ENCODE data around the gene KCTD18.

The KCTD18 gene
- total RNA-seq = 23.8 reads per million, percentile 51 among the genes with 10 or more reads in this experiment

DNA sequence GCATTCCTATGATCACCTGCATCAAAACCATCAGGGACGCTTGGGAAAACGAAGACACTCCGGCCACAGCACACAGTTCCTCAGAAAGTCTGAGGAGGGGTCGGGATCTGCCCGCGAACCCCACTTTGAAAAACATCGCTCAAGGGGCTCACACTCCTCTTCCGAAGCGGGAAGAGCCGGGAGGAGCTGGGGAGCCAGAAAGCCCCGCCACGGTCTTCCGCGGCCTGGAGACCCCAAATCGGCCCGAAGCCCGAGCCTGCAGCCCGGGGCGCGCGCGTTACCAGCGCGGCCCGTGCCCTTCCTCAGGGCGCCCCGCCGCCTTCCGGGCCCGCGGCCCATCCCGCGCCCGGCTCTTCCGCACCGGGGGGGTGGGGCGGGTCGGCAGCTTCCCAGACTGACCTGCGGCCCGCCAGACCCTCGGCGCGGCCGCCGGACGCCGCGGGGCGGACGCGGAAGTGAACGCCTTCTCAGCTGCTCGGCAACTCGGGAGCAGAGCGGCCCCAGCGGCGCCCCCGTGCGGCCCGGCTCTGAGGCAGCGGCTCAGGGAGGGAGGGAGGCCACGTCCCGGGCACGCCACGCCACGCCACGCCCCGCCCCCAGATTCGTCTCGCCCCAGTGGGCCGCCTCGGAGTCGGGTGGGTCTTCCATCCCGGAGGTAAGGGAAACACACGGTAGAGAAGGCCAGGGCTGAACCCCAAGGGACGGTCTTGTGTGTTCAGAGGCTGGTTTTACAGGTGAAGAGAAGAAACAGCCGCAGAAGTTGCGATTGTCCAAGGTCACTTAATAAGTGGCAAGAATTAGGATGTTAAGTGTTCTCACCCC is at the start of gene KCTD18:
Gene KCTD18, minus strand, starts transcription at position 457 of the 822 bp plus-strand sequence. CDS start 3,052 bp downstream, outside the sequence.
- peak; percentile 87 for DNase-seq

DNA sequence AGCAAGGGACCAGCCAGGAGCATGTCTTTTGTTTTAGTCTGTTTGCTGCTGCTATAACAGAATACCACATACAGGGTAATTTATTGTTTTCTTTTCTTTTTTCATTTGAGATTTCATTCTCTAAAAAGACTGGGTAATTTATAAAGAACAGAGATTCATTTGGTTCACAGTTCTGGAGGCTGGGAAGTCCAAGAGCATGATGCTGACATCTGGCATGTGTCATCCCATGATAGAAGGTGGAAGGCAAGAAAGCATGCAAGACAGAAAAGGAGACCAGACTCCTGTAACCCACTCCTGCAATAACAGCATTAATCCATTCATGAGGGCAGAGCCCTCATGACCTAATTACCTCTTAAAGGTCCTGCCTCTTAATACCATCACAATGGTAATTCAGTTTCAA is 30.9 kb upstream of the KCTD18 start:
- no peak for DNase-seq

DNA sequence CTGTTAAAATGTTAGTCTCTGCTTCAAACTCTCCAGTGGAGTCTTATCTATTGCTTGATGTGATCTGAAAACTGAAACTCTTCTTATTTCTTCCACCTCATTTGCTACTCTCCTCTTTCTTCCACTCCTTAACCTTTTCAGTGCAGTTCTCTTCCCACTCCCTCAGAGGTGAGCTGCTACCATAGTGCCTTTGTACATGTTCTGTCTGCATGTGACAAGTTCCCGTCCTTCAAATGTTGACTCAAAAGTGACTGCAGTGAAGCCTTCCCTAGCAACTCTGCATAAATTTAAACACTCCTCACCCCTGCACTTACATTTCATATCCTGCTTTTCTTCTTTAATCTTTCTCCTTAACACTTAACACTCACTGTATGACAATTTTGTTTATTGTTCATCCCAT is 28.3 kb upstream of the KCTD18 start:
- no peak for DNase-seq

DNA sequence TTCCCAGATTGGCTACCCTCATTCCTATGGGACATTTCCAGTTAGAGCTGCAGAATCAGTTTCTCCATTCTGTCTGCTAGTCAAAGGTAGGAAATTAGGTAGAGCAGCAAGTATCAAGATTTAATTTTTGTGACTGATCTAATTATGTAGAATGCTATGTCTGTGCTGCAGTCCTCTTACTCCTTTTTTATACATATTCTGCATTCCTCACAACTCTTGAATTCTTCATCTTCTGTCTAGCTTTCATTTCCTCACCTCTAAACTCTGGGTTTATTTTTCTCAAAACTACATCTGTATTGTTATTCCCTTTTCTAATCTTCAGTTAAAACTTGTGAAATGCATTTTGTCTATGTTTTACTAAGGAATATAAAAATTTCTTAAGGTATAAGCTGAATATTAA is 24.7 kb upstream of the KCTD18 start:
- no peak for DNase-seq

DNA sequence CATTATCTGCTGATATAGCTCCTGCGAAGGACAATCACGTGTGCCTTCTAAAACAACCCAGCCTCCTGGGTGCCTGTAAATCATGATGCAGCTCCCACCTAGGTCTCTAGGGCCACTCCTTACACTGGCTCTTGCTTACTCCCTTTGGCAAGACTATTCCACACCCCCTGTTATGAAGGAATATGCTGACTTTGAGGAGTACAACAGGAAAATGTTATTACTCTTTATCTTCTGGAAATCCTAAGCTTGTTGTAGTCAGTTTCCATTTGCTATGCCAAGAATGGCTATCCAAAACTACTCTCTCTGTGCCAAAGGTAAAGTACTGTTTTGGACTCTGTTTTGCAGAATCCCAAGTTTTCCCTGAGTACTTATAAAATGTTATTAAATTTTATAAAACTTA is 23.9 kb upstream of the KCTD18 start:
- DNase-seq = no peak

DNA sequence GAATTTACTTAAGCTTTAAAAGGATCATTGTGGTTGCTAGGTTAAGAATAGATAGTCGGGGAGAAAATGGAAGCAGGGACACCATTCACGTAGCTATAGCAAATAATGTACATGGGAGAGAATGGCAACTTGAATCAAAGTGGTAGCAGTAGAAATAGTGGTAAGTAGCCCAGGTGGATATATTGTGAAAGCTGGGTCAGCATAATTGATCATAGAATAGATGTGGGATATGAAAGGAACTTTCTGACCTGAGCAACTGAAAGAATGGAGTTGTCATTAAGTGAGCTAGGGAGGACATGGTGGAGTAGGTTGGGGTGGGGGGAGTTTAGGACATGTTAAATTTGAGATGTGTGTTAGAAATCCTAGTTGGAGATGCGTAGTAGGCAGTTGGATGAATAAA is 18.4 kb upstream of the KCTD18 start:
- no peak for DNase-seq

DNA sequence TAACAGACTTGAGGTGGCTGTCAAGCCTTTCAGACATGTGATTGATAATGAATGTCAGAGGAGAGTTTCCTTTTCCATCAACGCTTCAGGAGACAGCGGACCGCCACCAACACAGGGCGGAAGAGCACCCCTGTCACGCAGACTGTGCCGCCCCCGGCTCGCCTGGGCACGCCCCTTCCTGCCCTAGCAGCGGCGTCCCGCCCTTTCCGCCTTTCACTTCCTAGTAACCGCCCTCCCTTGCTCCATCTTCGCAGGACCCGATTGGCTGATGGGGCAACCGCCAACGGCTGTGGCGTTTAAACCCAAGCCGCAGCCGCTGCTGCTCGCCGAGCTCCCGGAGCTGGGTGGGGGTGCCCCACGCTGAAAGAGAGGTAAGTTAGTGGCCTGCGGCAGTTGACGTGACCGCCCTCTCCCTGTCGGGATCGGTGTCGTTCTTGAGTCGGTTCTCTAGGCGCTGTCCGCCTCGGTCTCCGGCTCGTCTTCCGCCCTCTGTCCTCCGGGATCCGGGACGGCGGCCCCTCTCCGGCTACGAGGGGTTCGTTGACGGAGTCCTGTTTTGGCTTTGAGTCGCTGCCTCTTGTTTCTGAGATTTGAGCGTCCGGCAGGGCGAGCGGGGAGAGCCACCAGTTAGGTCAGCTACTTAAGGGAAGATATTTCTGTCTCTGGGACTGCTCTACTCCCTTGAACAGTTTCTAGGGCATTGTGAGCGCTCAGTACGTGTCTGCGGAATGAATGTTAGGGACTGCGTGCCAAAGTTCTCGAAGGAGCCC is 16.2 kb upstream of the KCTD18 start, which contains the start of gene SGO2:
Gene SGO2, plus strand, starts transcription at position 326 of the 770 bp plus-strand sequence. CDS start 6,769 bp downstream, outside the sequence.
- DNase-seq = peak; percentile 94

DNA sequence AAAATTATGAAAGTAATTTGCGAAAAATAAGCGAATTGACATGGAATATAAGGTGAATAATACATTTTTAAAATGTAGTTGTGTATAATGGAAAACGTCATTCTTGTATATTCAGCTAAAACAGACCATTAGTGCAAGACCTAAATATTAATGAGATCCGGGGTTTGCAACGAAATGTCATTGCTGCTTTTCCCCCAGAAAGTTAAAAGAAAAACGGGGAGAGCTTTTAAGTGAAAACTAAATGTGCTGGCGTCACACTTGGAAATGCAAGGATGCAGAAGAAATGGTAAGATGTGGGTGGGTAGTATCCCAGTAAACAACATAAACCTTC is 15.6 kb upstream of the KCTD18 start:
- no peak for DNase-seq

DNA sequence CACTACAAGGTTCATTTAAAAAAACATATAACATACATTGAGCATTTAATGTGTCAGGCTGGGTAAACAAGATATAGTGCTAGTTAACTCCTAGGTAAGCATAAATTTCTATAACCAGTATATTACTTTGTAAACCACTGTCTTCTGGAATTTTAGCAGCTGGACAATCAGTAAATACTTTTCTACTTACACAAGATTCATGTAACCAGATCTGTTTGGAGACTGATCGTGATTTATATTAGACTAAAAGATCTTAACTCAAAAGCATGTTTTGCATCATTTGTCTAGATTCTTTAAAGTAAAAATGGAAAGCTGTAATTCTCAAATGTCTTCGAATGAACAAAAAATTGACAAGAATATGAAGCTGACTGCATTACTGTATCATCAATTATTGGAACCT is 15.2 kb upstream of the KCTD18 start:
- DNase-seq = no peak

DNA sequence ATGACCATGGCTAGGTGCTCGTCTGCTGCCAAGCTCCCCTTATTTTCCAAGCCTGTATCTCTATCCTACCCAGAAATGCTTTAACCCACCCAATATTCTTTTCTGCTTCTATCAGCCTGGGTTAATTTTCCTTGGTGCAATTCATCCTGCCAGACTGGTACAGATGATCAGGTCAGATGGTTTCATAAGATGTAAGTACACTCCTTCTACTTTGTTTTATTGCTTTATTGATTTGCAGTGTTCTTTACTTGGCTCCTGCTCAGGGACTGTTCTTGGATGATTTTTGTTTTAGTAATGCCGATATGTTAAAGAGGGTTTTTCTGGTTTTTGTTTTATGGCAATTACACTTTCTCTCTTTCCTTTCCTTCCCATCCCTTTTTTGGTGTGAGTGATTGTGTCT is 13.7 kb upstream of the KCTD18 start:
- no peak for DNase-seq

DNA sequence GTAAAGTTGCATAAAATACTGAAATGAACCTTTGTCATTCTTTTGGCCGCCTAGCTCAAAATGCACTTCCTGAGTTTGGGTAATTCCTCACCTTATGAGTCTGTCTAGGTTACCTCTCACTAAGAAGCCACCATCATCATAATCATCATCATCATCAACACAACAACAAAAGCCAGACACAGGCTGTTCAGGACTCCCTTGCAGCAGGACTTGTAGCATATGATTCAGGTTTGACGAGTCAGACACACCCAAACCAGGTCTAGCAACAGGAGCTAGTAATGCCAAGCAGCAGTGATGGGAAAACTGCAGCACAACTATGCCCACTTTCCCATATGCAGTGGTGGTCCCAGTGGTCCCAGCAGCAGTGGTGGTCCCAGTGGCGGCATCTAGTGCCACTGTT is 13.3 kb upstream of the KCTD18 start:
- no peak for DNase-seq

DNA sequence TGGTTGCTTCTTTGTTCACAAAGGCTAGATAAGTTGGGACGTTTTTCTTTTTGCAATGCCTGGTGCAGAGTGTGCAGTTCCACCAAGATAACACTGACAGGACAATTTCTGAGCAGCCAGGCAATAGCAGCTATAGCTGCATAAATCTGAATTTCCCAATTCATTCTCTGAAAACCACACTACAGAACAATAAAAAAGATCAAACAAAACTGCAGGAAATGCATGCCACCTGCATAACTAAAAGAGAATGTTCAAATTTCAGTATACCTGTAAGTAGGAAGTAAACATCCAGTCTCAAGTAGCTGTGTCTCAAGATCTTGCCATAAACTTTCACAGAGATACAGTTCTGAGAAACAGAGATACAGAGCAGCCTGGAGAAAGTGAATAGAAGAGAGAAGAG is 5.3 kb upstream of the KCTD18 start:
- no peak for DNase-seq

DNA sequence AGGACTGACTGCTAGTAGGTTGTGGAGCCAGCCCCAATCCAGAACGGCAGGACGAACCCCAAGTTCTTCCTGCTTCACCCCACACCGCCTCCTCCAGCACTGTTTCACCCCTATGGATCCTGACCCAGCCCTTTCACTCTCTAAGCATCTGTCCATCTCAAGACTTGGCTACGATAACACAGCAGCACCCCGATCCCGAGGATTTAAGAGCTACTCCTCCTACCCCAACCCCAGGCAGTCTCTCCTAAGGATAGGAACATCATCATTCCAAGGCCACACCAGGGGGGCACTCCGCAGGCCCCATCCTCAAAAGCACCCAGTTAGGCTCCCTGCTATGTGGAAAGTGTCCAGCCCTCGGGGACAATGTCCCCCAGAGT is 645 bp downstream of the KCTD18 start:
- no peak for DNase-seq

DNA sequence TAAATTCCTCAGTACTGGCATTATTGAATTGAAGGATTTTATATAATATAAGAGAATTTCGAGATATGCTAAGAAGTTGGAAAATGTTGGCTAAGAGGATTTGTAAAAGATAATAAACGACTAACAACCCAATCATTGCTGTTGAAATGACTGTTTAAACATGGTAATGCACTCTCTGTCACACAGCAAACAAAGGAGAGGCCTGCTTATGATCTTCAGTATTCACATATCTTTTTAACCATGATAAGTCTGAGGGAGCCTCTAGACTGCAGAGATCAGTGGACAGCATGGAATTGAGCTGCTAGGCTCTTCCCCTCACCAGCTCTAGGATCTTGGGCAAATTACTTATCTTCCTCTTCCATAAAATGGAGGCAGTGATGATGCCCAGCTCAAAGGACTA is 2.7 kb downstream of the KCTD18 start:
- DNase-seq = no peak

DNA sequence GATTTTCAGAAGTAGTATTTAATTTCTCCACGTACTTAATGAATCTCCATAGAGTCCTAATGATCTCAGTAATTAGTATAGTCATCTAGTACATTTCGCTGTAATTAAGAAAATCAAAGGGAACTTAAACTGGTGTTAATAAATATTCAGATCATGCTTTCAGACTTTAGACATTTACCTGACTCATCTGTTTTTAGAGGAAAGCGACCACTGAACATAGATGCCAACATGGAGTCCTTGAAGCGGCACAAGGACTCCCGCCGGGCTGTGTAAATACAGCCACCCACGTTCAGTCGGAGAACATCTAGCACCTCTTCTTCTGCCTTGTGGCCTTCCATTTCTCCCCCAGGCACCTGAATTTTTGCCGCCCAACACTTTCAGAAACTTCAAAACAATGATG is 3.2 kb downstream of the KCTD18 start:
- no peak for DNase-seq

DNA sequence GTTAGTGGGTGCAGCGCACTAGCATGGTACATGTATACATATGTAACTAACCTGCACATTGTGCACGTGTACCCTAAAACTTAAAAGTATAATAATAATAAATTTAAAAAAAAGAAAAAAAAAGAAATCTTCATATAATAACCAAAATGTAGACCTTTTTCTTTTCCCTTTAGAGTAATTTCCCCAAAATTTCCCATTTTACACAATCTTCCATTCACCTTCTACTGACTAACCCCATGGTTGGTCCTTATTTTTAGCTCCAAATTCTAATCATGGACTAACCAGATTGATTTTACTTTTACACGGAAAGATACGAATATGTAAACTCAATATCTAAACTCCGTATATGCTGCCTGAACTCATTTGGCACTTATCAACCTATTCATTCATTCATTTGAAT is 7.7 kb downstream of the KCTD18 start:
- DNase-seq = no peak

DNA sequence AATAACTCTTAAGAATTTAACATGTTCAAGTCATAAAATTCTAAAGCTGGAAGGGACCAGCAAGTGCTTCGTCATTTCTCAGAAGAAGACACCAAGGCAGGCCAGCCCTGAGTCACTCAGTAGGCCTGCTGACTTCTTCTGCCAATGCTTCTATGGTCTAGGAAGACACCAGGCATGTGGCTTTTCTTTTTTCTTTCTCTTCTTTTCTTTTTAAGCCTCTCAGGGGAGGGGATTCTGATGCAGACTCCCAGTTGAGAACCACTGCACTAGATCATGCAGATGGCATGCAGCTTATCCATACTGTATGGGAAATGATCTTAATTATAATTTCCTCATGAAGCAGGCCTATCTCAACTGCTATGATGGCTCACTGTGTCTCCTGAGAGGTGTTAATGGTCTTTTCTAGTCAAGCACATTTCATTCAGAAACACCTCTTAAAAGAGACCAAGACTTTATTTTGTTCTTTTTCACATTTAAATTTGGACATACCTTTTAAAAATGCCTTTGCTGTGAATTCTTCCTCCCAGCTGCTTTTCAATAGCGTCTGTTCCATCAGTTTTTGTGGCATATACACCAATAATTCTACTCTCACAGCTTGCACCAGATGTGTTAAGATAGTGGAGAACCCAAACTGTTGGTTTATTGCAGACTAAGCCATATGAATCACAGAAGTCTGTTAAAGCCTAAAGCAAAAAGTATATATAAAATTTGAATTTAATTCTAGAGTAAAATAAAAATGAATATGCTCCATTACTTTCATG is 11.3 kb downstream of the KCTD18 start:
- no peak for DNase-seq

DNA sequence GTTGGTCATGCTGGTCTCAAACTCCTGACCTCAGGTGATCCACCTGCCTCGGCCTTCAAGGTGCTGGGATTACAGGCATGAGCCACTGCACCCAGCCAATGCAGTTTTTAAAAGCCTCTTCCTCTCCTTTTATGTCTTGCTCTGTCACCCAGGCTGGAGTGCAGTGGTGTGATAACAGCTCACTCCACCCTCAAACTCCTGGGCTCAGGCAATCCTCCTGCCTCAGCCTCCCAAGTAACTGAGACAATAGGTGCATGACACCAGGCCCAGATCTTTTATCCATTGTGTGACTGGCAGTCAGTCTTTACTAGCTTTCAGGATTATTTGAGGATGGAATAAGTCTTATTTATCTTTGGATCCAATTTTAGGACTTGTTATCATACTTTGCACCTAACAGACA is 13.2 kb downstream of the KCTD18 start:
- DNase-seq = no peak

DNA sequence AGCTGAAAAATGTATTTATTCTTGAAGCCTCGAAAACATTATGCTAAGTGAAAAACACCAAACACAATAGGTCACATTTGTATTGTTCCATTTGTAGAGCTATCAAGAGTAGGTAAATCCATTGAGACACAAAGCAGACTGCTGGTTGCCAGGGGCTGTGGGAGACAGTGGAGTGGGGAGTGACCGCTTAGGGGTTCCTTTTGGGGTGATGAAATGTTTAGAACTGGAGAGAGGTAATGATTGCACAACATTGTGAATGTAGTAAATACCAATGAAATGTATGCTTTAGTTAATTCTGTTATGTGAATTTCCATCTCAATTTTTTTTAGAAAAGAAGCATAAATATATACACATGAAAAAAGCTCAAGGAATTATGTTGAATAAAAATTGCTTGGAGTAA is 15.8 kb downstream of the KCTD18 start:
- DNase-seq = no peak

DNA sequence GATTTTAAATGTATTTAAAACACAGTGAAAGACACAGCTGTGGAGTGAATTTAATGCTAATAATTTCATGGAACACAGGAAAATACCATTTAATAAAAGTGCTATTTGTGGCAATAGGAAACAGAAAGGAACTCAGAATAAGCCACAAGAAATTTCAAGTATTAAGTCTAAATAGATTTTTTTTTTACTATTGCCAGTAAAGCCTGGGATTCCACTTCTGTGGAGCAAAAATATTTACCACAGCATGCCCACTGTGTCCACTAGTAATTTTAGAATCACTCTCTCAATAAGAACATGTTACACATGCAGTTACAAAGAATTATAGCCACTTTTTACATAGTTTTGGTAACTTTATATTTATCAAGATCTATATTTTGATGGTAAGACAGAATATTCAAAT is 17.2 kb downstream of the KCTD18 start:
- DNase-seq = no peak

DNA sequence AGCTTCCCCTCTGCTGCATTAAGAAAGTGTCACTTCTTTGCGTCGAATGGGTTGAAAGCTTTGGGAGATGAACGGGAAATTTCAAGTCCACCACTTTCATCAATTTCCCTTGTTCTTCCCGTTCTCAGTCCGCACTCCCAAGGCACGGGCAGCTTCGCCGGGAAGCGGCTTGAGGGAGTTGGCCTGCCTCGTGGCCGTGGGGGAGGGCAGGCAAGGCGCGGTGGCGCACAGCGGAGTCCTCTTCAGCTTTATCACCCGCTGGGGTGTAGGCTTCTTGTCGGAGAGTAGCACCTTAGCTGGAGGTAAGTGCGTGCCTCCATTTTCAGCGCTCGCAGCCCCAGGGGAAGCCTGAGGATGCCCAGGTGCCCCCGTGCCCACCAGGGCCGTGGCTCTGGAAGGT is 19.9 kb downstream of the KCTD18 start:
- DNase-seq = no peak

DNA sequence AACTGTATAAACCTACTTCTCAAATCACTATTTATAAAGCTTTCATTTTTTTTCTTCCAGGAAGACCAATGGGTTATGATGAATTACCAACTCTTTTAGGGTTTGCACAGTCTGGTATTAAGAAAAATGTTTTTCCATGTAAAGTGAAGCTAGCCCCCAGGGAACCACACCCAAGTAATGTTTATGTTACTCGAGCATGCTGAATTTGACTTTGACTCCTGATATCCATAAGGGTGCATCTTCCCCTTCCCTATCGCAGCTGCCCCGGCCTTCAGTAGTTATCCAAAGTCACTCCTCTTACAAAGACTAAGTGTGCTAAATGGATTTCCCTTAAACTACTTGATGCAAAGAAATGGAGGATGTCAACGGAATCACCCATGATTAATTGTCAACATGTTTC is 21.7 kb downstream of the KCTD18 start:
- DNase-seq = no peak

DNA sequence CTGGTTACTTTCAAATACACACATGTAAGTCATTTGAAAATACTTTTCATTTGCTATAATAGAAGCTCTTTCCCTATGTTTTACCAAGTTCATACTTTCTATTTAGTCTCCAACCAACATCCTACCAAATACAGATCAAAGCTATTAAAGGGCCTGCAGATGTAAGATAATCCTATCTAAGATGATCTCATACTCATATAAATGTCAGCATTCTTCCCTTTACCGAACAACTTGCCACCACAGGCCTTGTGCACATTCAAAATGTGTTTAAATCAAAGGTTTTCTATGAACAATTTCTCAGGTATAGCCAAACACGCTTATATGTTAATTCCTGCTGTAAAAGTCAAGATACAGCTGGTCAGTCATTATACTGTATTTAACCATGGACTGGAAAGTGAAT is 23.3 kb downstream of the KCTD18 start:
- DNase-seq = no peak

DNA sequence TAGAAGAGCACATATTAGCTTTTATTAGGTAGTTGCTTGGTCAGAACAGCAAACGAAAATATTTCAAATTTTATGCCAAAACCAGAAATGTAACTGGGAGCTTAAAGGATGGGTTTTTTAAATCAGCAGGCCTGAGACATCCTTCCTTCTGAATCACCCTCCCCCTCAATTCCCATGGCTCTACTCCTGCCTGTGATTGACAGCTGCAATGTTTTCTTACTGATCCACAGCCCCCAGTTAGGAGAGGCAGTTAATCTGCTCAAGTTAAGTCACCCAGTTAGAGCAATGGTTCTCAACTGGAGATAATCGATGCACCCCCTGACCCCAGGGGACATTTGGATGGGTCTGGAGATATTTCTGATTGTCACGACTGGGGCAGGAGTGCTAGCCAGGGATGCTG is 24.9 kb downstream of the KCTD18 start:
- no peak for DNase-seq

Measured in effector CD4-positive, alpha-beta T cell (primary cell).